DMS79 (cell line): ENCODE results near the gene BRPF1.

Source experiments
- DNase-seq: peaks from one replicate; lab custom pipeline; 2025; lab: John Stamatoyannopoulos, UW

Gene BRPF1, protein sequence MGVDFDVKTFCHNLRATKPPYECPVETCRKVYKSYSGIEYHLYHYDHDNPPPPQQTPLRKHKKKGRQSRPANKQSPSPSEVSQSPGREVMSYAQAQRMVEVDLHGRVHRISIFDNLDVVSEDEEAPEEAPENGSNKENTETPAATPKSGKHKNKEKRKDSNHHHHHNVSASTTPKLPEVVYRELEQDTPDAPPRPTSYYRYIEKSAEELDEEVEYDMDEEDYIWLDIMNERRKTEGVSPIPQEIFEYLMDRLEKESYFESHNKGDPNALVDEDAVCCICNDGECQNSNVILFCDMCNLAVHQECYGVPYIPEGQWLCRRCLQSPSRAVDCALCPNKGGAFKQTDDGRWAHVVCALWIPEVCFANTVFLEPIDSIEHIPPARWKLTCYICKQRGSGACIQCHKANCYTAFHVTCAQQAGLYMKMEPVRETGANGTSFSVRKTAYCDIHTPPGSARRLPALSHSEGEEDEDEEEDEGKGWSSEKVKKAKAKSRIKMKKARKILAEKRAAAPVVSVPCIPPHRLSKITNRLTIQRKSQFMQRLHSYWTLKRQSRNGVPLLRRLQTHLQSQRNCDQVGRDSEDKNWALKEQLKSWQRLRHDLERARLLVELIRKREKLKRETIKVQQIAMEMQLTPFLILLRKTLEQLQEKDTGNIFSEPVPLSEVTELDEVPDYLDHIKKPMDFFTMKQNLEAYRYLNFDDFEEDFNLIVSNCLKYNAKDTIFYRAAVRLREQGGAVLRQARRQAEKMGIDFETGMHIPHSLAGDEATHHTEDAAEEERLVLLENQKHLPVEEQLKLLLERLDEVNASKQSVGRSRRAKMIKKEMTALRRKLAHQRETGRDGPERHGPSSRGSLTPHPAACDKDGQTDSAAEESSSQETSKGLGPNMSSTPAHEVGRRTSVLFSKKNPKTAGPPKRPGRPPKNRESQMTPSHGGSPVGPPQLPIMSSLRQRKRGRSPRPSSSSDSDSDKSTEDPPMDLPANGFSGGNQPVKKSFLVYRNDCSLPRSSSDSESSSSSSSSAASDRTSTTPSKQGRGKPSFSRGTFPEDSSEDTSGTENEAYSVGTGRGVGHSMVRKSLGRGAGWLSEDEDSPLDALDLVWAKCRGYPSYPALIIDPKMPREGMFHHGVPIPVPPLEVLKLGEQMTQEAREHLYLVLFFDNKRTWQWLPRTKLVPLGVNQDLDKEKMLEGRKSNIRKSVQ (N-terminal part only)

GRCh38 chr3:9731206-9732079 is at the start of gene BRPF1:
BRPF1 (plus strand) TSS chr3:9731735; CDS start chr3:9734141, 2,406 bp downstream.
- DNase-seq, result peak; percentile 87

DNA sequence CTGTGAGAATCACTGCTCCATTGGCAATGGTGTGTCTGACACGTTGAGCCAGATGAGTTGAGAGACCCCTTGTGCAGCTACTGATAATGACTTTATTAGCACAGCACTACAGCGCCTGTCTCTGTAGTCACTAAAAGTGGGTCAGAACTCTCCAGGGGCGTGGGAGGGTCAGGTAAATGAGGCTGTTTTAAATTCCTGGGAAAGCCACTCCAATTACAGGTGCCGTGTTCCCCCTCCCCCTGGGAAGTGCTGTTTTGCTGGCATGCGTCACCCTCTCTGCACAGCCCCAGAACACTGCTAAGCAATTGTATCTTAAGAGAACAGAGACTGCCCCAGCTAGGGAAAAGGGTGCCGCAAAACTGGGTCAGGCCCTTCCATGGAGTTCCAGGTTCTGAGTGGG is 49.4 kb upstream of the BRPF1 start:
- DNase-seq, result no peak

DNA sequence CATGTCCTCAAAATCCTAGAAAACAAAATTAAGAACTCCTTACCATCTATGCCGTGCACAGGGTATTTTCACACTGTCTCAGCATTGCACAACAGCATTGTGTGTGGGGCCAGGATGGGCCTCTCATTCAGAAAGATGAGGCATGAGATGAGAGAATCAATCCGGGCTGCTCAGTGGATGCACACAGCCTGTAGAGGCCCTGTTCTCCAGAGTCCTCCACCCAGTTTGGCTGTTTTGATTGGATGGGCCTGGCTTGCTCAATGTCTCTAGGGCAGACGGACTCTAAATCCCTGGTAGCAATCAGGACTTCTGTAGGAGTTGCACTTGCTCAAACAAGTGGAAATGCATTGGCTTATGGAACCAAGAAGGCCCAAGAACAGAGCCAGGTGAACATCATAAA is 48.1 kb upstream of the BRPF1 start:
- no peak for DNase-seq

DNA sequence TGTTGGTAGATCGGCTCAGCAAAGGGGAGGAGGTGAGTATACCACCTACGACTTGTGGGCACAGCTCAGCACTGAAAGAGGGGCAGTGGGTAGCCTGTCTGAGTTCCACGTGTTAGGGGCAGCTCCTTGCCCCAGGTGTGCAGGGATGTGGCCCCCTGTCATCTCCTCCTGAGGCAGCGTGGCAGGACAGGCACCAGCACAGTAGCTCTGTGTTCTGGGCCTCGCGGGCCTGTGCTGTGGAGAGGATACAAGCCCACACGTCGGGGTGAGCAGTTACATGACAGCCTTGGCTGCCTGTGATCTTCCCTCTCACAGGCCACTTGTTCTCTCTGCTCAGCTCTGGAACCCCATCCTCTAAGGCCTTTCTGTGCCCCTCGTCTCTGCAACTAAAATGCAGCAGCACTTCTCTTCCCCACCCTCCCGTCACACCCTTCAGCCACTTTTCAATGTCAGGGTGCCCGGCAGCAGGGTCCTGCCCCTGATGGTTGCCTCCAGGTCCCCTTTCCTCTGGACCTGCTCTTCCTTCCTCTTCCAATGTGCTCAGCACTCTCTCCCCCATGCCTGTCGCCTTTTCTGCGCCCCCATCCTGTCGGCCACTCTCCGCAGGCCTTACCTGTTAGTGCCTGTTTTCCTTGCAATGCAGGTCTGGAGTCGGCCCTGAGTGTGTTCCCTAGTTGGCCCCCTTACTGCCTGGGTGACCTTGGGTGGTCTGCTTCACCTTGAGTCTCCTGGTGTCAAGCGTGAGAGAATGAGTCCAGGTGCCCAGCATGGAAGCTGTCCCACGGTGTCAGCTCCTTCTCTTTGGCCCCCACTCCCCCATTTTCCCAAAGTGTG is 46.1 kb upstream of the BRPF1 start:
- DNase-seq, result no peak

DNA sequence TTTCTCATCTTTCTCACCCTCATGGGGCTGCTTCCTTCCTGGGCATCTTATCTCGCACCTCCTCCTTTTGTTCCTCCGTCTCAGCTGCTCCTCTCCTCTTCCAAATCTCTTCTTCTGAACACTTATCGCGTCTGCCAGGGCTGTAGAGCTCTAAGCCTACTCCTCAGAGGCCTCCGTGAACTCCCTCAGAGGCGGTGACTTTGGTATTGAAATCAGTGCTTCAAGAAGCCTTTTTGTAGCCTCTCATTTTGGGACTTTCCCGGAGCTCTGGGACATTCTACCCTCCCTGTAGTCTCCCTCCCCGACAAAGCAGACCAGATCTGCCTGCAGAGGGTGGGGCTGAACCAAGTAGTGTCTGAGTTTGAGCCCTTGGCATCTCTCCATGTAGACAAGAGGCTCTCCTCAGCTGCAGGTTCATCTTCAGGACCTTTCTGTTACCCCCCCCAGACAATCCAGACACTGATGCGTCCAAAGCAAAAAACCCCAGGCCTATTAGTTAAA is 45.4 kb upstream of the BRPF1 start:
- DNase-seq, result no peak

- DNase-seq, result no peak
Measured at GRCh38 chr3:9686703-9687102, 44.8 kb upstream of the BRPF1 start.

GRCh38 chr3:9687514-9687913 is 44.0 kb upstream of the BRPF1 start:
- no peak for DNase-seq

DNA sequence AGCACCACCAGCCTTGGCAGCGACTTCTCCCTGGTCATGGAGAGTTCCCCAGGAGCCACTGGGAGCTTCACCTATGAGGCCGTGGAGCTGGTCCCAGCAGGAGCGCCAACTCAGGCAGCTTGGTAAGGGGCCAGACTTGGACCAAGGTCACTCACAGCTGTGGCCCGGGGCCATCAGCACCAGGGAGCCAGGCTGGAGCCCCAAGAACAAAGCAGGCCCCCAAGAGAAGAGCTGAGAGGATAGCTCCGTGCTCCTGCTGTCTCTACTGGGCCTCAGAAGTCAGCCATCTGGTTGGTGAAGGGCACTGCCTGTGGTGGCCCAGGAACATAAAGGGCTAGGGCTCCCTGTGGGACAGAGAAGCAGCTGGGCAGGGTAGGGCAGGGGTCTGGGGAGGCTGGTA is 42.6 kb upstream of the BRPF1 start:
- DNase-seq, result no peak

- DNase-seq, result no peak
Measured at GRCh38 chr3:9689757-9690156, 41.8 kb upstream of the BRPF1 start.

DNA sequence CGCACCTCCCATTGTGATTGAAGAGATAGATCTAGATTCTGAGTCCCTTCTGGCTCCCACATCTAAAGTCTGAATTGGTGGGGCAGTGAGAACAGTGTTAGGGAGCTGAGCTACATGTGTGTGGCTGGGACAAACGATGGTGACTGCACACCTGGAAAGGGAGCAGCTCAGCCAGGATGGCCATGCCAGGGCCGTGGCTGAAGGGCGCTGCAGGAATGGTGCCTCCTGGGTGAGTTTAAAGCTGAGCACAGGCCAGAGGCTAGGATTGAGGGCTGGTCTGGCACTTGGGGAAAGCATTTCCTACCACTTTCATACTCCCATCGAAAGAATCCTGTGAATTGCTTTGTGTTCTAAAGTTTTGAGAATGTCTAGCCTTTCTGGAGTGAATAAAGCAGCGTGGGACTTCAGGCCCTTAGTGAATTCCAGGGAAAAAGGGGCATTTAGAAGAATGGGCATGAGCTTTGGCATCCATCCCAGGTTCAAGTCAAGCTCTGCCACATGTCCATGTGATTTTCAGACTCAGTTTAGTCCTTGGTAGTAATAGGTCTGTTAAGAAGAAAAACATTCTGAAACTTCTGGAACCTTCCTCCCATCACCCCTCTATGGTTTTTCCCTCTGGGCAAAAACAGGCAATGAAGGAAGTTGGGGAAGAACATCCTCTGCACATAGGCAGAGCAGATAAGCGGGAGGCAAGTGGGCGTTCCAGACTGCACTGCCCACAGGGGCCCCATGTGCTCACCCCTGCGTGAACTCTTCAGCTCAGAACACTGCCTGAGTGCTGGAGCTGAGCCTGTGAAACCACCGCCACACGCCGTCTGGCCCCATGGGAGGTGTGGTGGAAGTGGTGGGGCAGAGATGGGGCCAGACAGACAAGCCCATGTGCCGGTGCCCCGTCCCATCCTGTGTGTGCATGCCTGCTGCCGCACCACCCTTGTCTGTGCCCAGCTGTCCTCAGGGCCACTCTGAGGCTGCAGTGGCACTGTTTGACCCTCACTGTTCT is 40.8 kb upstream of the BRPF1 start:
- DNase-seq, result no peak

GRCh38 chr3:9691636-9692035 is 39.9 kb upstream of the BRPF1 start:
- no peak for DNase-seq

DNA sequence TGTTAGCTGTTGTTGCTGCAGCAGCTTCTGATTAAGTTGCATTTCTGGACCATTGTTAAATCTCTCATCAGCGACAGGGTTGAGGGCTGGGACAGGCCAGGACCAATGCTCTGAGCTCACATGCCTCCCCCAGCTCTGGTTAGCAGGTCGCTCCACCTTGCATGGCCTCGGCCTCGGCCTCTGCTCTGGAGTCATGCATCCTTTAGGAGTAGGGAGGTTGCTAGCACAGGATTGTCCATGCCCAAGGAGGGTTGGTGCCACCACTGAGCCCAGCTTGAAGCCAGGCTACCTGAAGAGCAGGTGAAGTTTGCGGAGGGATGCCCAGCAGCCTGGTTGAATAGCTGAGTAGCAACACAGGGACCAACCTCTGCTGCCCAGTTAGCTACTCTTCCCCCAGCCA is 39.1 kb upstream of the BRPF1 start:
- DNase-seq, result no peak

DNA sequence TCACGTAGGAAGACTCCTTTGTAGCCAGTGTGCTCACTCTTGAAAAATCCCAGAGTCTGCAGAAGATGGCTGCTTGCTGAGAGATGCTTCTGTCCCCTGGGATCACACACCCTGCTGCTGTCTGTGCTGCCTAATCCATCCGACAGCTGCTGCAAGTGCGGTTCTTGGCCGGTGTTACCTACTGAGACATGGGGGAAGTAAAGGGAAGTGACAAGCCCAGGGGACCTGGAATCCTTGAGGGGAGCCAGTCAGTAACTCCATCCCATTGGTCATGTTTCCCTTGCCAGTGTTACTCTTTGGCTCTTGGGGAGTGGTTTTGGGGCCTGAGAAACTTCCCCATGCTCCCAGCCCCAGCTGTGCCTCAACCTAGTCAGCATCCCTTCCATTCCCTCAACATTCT is 36.2 kb upstream of the BRPF1 start:
- no peak for DNase-seq

GRCh38 chr3:9695746-9696145 is 35.8 kb upstream of the BRPF1 start:
- DNase-seq, result no peak

DNA sequence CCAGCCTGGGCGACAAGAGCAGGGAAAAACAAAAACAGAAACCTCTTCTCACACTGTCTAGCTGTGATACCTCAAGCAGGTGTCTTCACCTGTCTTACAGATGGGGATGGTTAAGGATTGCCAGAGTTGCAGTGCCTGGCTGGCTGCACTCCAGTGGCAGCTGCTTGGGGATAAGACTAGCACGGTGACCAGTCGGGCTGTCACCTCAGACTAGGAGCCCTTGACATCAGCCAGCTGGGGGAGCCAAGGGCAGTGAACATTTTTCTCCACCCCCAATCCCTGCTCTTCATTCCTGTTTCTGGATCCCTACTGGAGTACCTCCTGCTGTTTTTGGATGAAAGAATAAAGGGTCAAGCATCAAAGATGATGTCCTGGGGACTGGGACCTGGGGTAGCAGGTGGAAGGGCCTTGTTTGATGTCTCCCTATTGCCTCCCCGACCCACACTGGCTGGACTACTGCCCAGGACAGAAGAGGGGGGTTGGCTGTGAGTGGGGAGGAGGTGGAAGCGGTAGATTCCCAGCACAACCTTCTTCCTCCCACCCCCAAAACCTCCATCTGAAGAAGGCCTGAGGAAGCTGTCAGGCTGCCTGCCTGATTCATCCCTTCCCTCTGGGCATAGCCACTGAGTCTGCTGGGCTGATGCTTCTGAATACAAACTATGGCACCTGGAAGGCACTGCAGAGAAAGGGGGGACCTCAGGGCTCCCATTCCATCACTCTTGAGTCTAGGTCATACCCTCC is 34.9 kb upstream of the BRPF1 start:
- no peak for DNase-seq

GRCh38 chr3:9697892-9698291 is 33.6 kb upstream of the BRPF1 start:
- DNase-seq, result no peak

DNA sequence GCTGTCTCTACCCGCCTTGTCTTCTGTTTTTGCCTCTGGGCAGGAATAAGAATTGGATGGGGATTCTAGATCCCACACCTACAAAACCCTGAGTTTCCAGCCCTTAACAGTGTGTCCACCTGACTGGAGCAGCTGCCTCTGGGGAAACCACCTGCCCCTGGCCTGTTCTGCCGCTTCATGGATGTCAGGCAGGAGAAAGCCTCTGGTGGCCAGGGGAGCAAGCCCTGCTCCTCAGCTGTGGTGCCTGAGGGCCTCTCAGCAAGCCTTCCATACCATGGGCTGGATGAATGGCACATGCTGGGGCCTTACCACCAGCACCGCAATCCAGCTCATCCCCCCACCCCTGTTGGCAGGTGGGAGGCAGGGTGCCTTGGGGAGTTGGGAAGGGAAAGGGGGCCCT is 33.2 kb upstream of the BRPF1 start:
- no peak for DNase-seq

DNA sequence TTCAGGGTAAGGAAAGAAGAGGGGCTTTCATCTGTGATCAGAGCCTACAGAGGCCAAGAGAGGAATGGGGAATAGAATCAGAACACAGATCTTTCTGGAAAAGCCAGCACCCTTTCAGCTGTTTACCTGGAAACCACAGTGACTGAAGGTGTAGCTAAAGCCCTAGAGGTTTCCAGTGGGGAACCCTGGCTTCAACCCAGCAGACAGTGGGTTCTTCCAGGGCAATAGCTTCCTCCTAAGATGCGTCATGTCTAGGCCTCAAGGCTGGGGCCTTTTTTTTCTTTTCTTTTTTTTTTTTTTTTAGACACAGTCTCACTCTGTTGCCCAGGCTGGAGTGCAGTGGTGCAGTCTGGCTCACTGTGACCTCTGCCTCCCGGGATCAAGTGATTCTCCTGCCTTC is 31.0 kb upstream of the BRPF1 start:
- DNase-seq, result no peak
